ENCODE data around the gene WDFY1. TPM values are rescaled to one million over a fixed set of nuclear protein-coding genes. Genes with fewer than 3 reads are reported as not detected.

WDFY1 gene
- polyA plus RNA-seq, 3 donors = 31.7 to 59.8 (median 40.7) TPM

DNA sequence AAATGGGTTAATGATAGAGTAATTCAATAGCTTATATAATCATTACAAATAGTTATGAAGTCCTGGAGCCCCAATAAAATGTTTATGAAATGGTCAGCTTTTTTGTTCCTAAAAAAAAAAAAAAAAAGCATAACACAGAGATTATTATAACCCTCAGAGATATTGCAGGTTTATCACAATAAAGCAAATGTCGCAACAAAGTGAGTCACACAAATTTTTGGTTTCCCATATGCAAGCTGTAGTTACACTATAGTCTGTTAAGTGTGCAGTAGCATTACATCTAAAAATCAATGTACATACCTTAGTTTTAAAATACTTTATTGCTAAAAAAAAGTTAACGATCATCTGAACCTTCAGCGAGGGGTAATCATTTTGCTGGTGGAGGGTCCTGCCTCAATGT, 20.0 kb downstream of the WDFY1 start:
- DNase-seq = peak in 2 of 3 donors; percentile 51 to 54
- no peak overlapping the region for H3K4me3 Mint-ChIP-seq
- Histone ChIP-seq H3K27ac (ENCODE audit: low read depth in 1 of 2, low read length in 2 of 2) (peak overlapping the region in 1 of 2 donors; percentile 20), H3K4me2 (replicated peaks; ENCODE audit: extremely low read depth, low read length, poor library complexity, severe bottlenecking) (no peak overlapping the region), H2AFZ (ENCODE audit: insufficient read depth, low read depth, low read length, poor library complexity, severe bottlenecking) (no peak overlapping the region), H3K79me2 (ENCODE audit: insufficient read depth, low read length) (peaks cover 100% of the 10 kb centered on the region), H3K9ac (ENCODE audit: insufficient read depth, low read length, poor library complexity, severe bottlenecking) (no peak overlapping the region), H3K27me3 (ENCODE audit: control insufficient read depth in 2 of 2, insufficient read depth in 2 of 2, low read length in 2 of 2) (no peaks in the 10 kb centered on the region), H3K36me3 (replicated peaks in 1 of 2; ENCODE audit: control insufficient read depth in 1 of 2, insufficient read depth in 2 of 2, low read length in 2 of 2) (no peaks in the 10 kb centered on the region), H3K9me3 (replicated peaks in 1 of 2; ENCODE audit: control insufficient read depth in 1 of 2, insufficient read depth in 1 of 2, low read length in 2 of 2) (peaks cover 0 to 7% of the 10 kb centered on the region in 2 donors), H3K4me1 (ENCODE audit: control insufficient read depth in 1 of 2, insufficient read depth in 2 of 2, low read length in 2 of 2) (peaks cover 31 to 47% of the 10 kb centered on the region in 2 donors), H3K4me3 (replicated peaks in 1 of 3; ENCODE audit: low read depth in 2 of 3, low read length in 3 of 3) (no peak overlapping the region), H4K20me1 (ENCODE audit: insufficient read depth, low read length) (peaks cover 95% of the 10 kb centered on the region)
- peaks cover 0 to 3% (median 0%) of the 10 kb centered on the region in 3 donors for H3K27me3 Mint-ChIP-seq (ENCODE audit: low read depth in 3 of 3)
- TF ChIP-seq, protein P1, sequence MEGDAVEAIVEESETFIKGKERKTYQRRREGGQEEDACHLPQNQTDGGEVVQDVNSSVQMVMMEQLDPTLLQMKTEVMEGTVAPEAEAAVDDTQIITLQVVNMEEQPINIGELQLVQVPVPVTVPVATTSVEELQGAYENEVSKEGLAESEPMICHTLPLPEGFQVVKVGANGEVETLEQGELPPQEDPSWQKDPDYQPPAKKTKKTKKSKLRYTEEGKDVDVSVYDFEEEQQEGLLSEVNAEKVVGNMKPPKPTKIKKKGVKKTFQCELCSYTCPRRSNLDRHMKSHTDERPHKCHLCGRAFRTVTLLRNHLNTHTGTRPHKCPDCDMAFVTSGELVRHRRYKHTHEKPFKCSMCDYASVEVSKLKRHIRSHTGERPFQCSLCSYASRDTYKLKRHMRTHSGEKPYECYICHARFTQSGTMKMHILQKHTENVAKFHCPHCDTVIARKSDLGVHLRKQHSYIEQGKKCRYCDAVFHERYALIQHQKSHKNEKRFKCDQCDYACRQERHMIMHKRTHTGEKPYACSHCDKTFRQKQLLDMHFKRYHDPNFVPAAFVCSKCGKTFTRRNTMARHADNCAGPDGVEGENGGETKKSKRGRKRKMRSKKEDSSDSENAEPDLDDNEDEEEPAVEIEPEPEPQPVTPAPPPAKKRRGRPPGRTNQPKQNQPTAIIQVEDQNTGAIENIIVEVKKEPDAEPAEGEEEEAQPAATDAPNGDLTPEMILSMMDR (IDR thresholded peaks at IDR 0.05) = no peak
- intact Hi-C loops (cut with micrococcal nuclease) = no loop called here
- peak overlapping the region in 3 of 7 donors; percentile 35 to 65 (median 65) for H3K27ac Mint-ChIP-seq
- H3K4me1 Mint-ChIP-seq = peaks cover 64% of the 10 kb centered on the region
- H3K9me3 Mint-ChIP-seq = peaks cover 0 to 8% (median 2%) of the 10 kb centered on the region in 7 donors
- peaks cover 10 to 26% of the 10 kb centered on the region in 2 donors for H3K36me3 Mint-ChIP-seq
- no CpG with 5 or more reads among the region's 3 CpGs for WGBS (ENCODE audit: insufficient coverage)

DNA sequence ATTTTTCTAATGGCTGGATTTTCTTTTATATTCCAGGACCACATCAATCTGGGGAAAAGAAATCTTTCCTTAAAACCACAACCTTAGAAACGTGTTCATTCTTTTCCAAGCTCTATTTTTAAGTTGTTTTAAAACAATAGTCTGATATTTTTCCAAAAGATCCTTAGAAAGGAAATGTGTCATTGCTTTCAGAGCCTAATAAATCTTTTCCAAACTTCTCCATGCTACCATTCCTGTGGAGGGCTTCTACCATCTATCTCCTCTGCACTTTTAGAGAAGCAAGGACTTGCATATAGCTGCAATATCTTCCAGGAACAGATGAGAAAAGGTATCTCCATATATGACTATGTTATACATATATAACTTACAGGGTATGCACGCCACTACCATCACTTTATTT, 21.2 kb downstream of the WDFY1 start:
- peaks cover 10 to 25% of the 10 kb centered on the region in 2 donors for H3K36me3 Mint-ChIP-seq
- intact Hi-C loops (cut with micrococcal nuclease) = no loop called here
- no peak for DNase-seq
- Histone ChIP-seq H3K9ac (ENCODE audit: insufficient read depth, low read length, poor library complexity, severe bottlenecking) (no peak overlapping the region), H2AFZ (ENCODE audit: insufficient read depth, low read depth, low read length, poor library complexity, severe bottlenecking) (no peak overlapping the region), H3K4me2 (replicated peaks; ENCODE audit: extremely low read depth, low read length, poor library complexity, severe bottlenecking) (no peak overlapping the region), H3K4me1 (ENCODE audit: control insufficient read depth in 1 of 2, insufficient read depth in 2 of 2, low read length in 2 of 2) (peaks cover 33 to 47% of the 10 kb centered on the region in 2 donors), H3K36me3 (replicated peaks in 1 of 2; ENCODE audit: control insufficient read depth in 1 of 2, insufficient read depth in 2 of 2, low read length in 2 of 2) (no peaks in the 10 kb centered on the region), H3K79me2 (ENCODE audit: insufficient read depth, low read length) (peaks cover 100% of the 10 kb centered on the region), H4K20me1 (ENCODE audit: insufficient read depth, low read length) (peaks cover 97% of the 10 kb centered on the region), H3K27ac (ENCODE audit: low read depth in 1 of 2, low read length in 2 of 2) (no peak overlapping the region), H3K9me3 (replicated peaks in 1 of 2; ENCODE audit: control insufficient read depth in 1 of 2, insufficient read depth in 1 of 2, low read length in 2 of 2) (peaks cover 0 to 7% of the 10 kb centered on the region in 2 donors), H3K4me3 (replicated peaks in 1 of 3; ENCODE audit: low read depth in 2 of 3, low read length in 3 of 3) (no peak overlapping the region), H3K27me3 (ENCODE audit: control insufficient read depth in 2 of 2, insufficient read depth in 2 of 2, low read length in 2 of 2) (no peaks in the 10 kb centered on the region)
- H3K4me3 Mint-ChIP-seq = no peak overlapping the region
- TF ChIP-seq, protein P1 (IDR thresholded peaks at IDR 0.05) = no peak
- WGBS (ENCODE audit: insufficient coverage) = no CpG with 5 or more reads among the region's 2 CpGs
- peaks cover 64% of the 10 kb centered on the region for H3K4me1 Mint-ChIP-seq
- H3K9me3 Mint-ChIP-seq = peaks cover 0 to 8% (median 2%) of the 10 kb centered on the region in 7 donors
- peaks cover 0 to 3% (median 0%) of the 10 kb centered on the region in 3 donors for H3K27me3 Mint-ChIP-seq (ENCODE audit: low read depth in 3 of 3)
- peak overlapping the region in 2 of 7 donors; percentile 13 to 21 for H3K27ac Mint-ChIP-seq
